GM12878 (cell line): ENCODE results near the gene CC2D1A.

ENCODE experiments used
- CEBPB ChIP-seq, 2 experiments: fragments of 150-350 bp in 1 of 2; IDR thresholded peaks; 2 replicates each; pipeline ENCODE4 v1.6.1; 2012 to 2014; ENCODE audit warnings: low read depth in 2 of 2, low read length in 2 of 2, borderline replicate concordance in 1 of 2, inconsistent platforms in 1 of 2
- RFX5 ChIP-seq: IDR thresholded peaks from 2 replicates; pipeline ENCODE4 v1.6.1; 2011; ENCODE audit warnings: low read depth, low read length, improper control_type of control experiment
- TF ChIP-seq, protein P1 (sequence below), 3 experiments: IDR thresholded peaks in 2 of 3; conservative IDR thresholded peaks in 1 of 3; 2 replicates each; pipeline ENCODE4 v1.5.1; 2011; ENCODE audit warnings: low read depth in 3 of 3, low read length in 3 of 3, mild to moderate bottlenecking in 3 of 3, control low read depth in 2 of 3, moderate library complexity in 2 of 3, inconsistent platforms in 1 of 3, mixed read lengths in 1 of 3; ENCODE audit not compliant: control insufficient read depth in 2 of 3, insufficient read depth in 1 of 3; ENCODE audit errors: extremely low read depth in 1 of 3

DNA sequence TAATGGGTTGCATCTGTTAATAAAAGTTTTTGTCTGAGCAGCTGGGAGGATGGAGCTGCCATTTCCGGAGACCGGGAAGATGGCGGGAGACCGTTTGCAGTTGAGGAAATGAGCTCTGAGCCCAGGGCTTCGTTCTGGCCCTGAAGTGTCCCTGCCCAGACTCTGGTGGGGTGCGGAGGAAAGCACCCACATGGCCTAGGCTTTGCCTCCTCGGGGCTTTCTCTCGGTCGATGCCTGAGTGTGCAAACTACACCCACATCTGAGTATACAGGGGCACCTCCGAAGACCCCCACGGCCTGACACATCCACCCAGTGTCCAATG lies 44.6 kb upstream of the CC2D1A start:
- TF ChIP-seq CEBPB (IDR thresholded peaks at IDR 0.05; ENCODE audit: borderline replicate concordance in 1 of 2, low read depth in 2 of 2, low read length in 2 of 2): no peak
- TF ChIP-seq RFX5: no peak
- TF ChIP-seq, protein P1, sequence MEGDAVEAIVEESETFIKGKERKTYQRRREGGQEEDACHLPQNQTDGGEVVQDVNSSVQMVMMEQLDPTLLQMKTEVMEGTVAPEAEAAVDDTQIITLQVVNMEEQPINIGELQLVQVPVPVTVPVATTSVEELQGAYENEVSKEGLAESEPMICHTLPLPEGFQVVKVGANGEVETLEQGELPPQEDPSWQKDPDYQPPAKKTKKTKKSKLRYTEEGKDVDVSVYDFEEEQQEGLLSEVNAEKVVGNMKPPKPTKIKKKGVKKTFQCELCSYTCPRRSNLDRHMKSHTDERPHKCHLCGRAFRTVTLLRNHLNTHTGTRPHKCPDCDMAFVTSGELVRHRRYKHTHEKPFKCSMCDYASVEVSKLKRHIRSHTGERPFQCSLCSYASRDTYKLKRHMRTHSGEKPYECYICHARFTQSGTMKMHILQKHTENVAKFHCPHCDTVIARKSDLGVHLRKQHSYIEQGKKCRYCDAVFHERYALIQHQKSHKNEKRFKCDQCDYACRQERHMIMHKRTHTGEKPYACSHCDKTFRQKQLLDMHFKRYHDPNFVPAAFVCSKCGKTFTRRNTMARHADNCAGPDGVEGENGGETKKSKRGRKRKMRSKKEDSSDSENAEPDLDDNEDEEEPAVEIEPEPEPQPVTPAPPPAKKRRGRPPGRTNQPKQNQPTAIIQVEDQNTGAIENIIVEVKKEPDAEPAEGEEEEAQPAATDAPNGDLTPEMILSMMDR (IDR thresholded peaks at IDR 0.05 in 2 of 3, conservative IDR thresholded peaks at IDR 0.05 in 1 of 3; ENCODE audit: control insufficient read depth in 2 of 3, extremely low read depth in 1 of 3, insufficient read depth in 1 of 3, low read depth in 3 of 3, low read length in 3 of 3): no peak
